HUES6 (cell line): ENCODE data around the gene NOC2L.
"Not testable (repeated sequence)": the region's sequence is repeated elsewhere in the genome, so short reads cannot be mapped to it uniquely, and the experiment has no call there.

Source experiments
- H3K27ac ChIP-seq: 2 replicates; pipeline ENCODE4 v1.7.0; 2013; ENCODE audit warnings: low read depth, mild to moderate bottlenecking, low read length, inconsistent platforms
- H3K27me3 ChIP-seq: 2 replicates; pipeline ENCODE4 v1.6.1; 2013; ENCODE audit warnings: low read length; ENCODE audit not compliant: control insufficient read depth, insufficient read depth
- H3K36me3 ChIP-seq: 2 replicates; pipeline ENCODE4 v1.6.1; 2013; ENCODE audit warnings: low read length; ENCODE audit not compliant: control insufficient read depth, insufficient read depth
- H3K4me1 ChIP-seq: 2 replicates; pipeline ENCODE4 v1.6.1; 2013; ENCODE audit warnings: low read length; ENCODE audit not compliant: control insufficient read depth, insufficient read depth
- H3K4me3 ChIP-seq: 2 replicates; pipeline ENCODE4 v1.5.1; 2013; ENCODE audit warnings: low read depth, low read length
- H3K9ac ChIP-seq: one replicate; pipeline ENCODE4 v1.6.1; 2013; ENCODE audit warnings: mild to moderate bottlenecking, low read length
- H3K9me3 ChIP-seq: 2 replicates; pipeline ENCODE4 v1.6.1; 2013; ENCODE audit warnings: low read depth, low read length; ENCODE audit not compliant: control insufficient read depth, insufficient read depth

The NOC2L gene

GRCh38 chr1:979744-980072 lies 20.7 kb upstream of the NOC2L start:
- H3K36me3 ChIP-seq: no peaks in the 10 kb centered on the region
- H3K9me3 ChIP-seq: no peaks in the 10 kb centered on the region
- H3K4me1 ChIP-seq: peaks cover 5% of the 10 kb centered on the region; the same call in 1 of the 2 replicates
- peaks cover 74% of the 10 kb centered on the region for H3K27me3 ChIP-seq
- no peak overlapping the region for H3K9ac ChIP-seq
- no peak overlapping the region for H3K27ac ChIP-seq
- no peak overlapping the region for H3K4me3 ChIP-seq

GRCh38 chr1:978835-979743 lies 20.0 kb upstream of the NOC2L start:
- Histone ChIP-seq H3K27ac (no peak overlapping the region), H3K4me1 (peaks cover 5% of the 10 kb centered on the region; the same call in 1 of the 2 replicates), H3K4me3 (no peak overlapping the region), H3K9me3 (no peaks in the 10 kb centered on the region), H3K9ac (no peak overlapping the region), H3K27me3 (peaks cover 78% of the 10 kb centered on the region), H3K36me3 (no peaks in the 10 kb centered on the region)

DNA sequence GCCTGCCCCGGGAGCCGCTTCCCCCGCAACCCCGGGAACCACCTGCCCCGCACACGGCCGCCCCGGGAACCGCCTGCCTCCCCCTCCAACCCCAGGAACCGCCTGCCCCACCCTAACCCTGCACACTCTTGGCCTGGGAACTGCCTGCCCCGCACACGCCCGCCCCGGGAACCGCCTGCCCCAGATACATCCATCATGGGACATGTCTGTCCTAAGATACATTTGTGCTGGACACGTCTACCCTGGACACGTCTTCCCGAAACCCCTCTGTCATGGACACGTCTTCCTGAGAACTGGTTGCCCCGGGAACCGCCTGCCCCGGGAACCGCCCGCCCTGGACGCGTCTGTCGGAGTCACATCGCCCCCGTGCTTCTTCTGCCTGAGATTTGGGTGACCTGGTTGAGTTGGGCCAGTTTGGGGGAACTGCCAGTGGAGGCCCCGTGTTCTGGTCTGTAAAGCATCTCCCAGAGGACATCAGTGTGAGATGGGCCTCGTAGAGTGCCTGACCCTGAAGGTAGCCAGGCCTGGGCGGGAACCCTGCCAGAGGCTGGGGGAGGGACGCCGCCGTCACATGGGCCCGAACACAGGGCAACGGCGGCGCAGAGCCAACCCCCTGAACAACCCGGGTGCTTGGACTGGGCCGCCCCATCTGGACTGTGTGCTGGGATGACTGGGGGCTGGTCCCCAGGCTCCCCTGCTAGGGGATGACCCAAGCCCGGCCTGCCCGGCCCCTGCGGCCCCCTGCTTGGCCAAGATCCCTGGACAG lies 19.2 kb upstream of the NOC2L start:
- H3K27ac ChIP-seq: no peak overlapping the region
- H3K9ac ChIP-seq: no peak overlapping the region
- peaks cover 77% of the 10 kb centered on the region for H3K27me3 ChIP-seq
- H3K36me3 ChIP-seq: no peaks in the 10 kb centered on the region
- no peak overlapping the region for H3K4me3 ChIP-seq
- peaks cover 5% of the 10 kb centered on the region; the same call in 1 of the 2 replicates for H3K4me1 ChIP-seq
- no peaks in the 10 kb centered on the region for H3K9me3 ChIP-seq

- H3K27me3 ChIP-seq: peaks cover 75% of the 10 kb centered on the region
- H3K4me1 ChIP-seq, H3K27ac ChIP-seq, H3K36me3 ChIP-seq, H3K9ac ChIP-seq, H3K9me3 ChIP-seq, H3K4me3 ChIP-seq: not testable (repeated sequence)
Measured at GRCh38 chr1:976791-977190, 17.7 kb upstream of the NOC2L start.

DNA sequence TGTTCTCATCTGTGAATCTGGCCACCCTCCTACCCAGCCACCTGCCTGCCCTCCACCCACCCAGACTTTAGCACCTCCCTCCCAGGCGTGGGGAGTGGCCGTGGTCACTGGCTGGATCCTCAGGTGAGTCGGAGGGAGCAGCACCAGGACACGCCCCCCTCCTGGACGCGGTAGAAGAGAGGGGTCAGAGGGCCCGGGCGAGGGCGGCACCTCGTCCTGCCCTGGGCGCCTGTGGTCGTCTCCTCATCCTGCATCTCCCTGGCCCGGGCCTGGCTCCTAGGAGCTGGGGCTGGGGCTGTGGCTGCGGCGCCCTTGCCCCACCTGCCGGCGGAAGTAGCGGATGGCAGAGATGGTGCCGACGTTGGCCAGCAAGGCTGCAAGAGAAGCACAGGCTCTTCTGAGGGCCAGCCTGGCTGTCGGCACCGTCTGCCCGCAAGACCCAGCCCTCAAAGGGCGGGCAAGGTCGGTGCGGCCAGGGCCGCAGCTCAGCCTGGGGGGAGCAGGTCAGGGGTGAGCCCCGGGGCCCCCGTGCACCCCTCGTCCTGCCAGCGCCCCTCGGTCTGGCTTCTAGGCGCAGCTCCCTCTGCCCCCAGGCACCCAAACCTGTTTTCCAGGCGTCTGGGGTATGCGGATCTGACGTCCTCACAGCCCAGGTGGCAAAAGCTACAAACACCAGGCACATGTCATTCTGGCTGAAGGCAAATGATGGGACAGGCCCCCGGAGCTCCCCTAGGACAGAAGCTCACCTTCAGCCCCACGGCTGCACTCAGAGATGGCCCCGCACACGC lies 17.0 kb upstream of the NOC2L start:
- Histone ChIP-seq H3K9me3 (no peaks in the 10 kb centered on the region), H3K9ac (no peak overlapping the region), H3K4me1 (peaks cover 5% of the 10 kb centered on the region; the same call in 1 of the 2 replicates), H3K27me3 (peaks cover 74% of the 10 kb centered on the region), H3K36me3 (no peaks in the 10 kb centered on the region), H3K4me3 (peak overlapping the region; percentile 17; the same call in 1 of the 2 replicates), H3K27ac (no peak overlapping the region)

- Histone ChIP-seq H3K4me1 (peaks cover 8% of the 10 kb centered on the region; the same call in 1 of the 2 replicates), H3K27ac (no peak overlapping the region), H3K36me3 (no peaks in the 10 kb centered on the region), H3K9me3 (no peaks in the 10 kb centered on the region), H3K27me3 (peaks cover 74% of the 10 kb centered on the region), H3K4me3 (0 out of 2 replicates have a peak overlapping the region, but pooled peaks have one; percentile 17), H3K9ac (no peak overlapping the region)
Measured at GRCh38 chr1:975365-975764, 16.3 kb upstream of the NOC2L start.

DNA sequence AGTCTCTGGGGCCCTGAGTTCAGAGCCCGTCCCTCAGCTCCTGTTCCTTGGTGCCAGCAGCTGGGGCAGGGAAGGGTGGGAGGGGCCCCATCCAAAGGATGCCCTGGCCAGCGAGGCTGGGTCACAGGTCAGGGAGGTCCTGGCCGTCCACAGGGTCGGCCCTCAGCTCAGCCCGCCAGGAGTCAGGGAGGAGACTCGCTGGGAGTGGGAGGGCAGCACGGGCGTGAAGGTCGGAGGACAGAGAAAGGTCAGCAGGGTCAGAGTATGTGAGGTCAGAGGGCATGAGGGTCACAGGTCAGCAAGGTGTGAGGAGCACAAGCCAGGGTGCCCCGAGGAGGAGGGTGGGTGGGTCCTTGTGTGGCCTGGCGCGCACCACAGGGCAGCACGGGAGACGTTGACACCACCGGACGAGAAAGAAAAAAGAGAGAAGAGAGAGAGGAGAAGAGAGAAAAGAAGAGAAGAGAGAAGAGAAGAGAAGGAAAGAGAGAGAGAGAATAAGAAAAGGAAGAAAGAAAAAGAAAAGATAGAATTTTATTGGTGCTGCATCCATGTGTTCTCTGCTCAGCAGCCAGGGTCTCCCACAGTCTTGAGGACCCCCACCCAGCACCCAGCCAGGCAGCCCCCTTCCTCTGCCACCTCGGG lies 15.8 kb upstream of the NOC2L start:
- Histone ChIP-seq H3K27ac (no peak overlapping the region), H3K4me1 (peaks cover 11% of the 10 kb centered on the region; the same call in 1 of the 2 replicates), H3K9me3 (no peaks in the 10 kb centered on the region), H3K36me3 (no peaks in the 10 kb centered on the region), H3K9ac (no peak overlapping the region), H3K4me3 (no peak overlapping the region), H3K27me3 (peaks cover 74% of the 10 kb centered on the region)

- Histone ChIP-seq H3K4me1 (peaks cover 11% of the 10 kb centered on the region; the same call in 1 of the 2 replicates), H3K4me3 (no peak overlapping the region), H3K9me3 (no peaks in the 10 kb centered on the region), H3K36me3 (no peaks in the 10 kb centered on the region), H3K27me3 (peaks cover 75% of the 10 kb centered on the region), H3K27ac (no peak overlapping the region), H3K9ac (no peak overlapping the region)
Measured at GRCh38 chr1:974293-974640, 15.2 kb upstream of the NOC2L start.

- Histone ChIP-seq H3K9me3 (no peaks in the 10 kb centered on the region), H3K4me3 (no peak overlapping the region), H3K27me3 (peaks cover 77% of the 10 kb centered on the region), H3K36me3 (no peaks in the 10 kb centered on the region), H3K27ac (no peak overlapping the region), H3K4me1 (peaks cover 11% of the 10 kb centered on the region; the same call in 1 of the 2 replicates), H3K9ac (no peak overlapping the region)
Measured at GRCh38 chr1:973459-974292, 14.6 kb upstream of the NOC2L start.
